ENCODE measurements around the gene EMILIN1.

EMILIN1 gene

DNA sequence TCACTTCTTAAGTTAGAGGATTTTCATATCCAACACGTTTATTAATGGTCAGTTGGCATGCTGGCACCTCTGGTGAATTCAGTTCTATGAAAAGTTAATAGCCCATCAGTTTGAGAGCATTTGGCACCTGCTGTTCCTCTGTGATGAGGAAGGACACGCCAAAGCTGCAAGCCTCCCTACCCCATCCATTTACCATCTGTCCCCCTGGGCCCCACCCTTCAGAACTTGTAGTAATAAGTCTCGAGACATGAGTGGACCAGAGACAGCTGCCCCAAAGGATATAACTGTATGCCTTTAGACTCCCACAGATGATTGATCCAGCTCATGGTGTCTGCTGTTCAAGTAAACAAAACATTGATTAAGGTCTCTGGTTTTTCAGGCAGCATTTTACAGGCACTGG is 13.3 kb upstream of the EMILIN1 start:
- WGBS (ENCODE audit: insufficient coverage): 94% methylated on average over 3 of the region's 3 CpGs

DNA sequence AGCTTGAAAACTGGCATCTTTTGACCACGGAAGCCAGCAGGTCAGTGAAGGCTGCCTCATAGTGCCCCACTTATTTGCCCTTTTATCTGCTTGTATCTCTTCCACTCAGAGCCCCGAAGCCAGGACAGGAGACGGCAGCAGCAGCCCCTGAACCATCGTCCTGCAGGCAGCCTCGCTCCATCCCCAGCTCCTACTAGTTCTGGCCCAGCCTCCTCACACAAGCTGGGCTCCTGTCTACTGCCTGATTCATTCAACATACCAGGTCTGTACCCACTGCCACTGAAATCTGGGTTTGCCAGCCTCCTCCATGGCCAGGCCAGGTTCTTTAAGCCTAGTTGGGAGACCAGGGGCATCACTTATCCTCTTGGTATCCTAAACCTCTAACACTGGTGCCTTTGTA is 11.0 kb upstream of the EMILIN1 start:
- Histone ChIP-seq H3K9me3 (ENCODE audit: control extremely low read depth in 1 of 5, control insufficient read depth in 4 of 5, insufficient read depth in 2 of 5, low read depth in 1 of 5, low read length in 4 of 5) (no peaks in the 10 kb centered on the region), H3K27me3 (replicated peaks in 2 of 5; ENCODE audit: control insufficient read depth in 4 of 5, insufficient read depth in 5 of 5, low read length in 4 of 5) (no peaks in the 10 kb centered on the region), H3K36me3 (ENCODE audit: control insufficient read depth in 4 of 4, insufficient read depth in 4 of 4, low read length in 3 of 4) (peaks cover 6 to 44% (median 26%) of the 10 kb centered on the region in 4 experiments), H3K4me3 (ENCODE audit: control insufficient read depth in 1 of 7, extremely low read depth in 1 of 7, insufficient read depth in 4 of 7, low read depth in 2 of 7, low read length in 6 of 7) (no peak overlapping the region), H3K4me1 (ENCODE audit: control extremely low read depth in 1 of 4, control insufficient read depth in 4 of 4, insufficient read depth in 4 of 4, low read length in 3 of 4) (peaks cover 6 to 25% (median 20%) of the 10 kb centered on the region in 4 experiments), H3K27ac (ENCODE audit: insufficient read depth in 1 of 2, low read depth in 1 of 2, low read length in 2 of 2, poor library complexity in 1 of 2, severe bottlenecking in 2 of 2) (no peak overlapping the region)
- ChIA-PET CTCF (interaction anchor here (0.8 to 28.0 kb wide), 5 partner anchors 9 to 29 kb away, joined by 3 to 381 read pairs (median 5); partner anchors contain the start of genes AGBL5 and KHK), POLR2A (interaction anchor here (0.5 kb wide), 1 partner anchor 761 kb away, joined by 4 read pairs; no protein-coding TSS in a partner anchor)
- 95% methylated on average over 4 of the region's 5 CpGs for WGBS (ENCODE audit: insufficient coverage)
- no peak for DNase-seq

More for the DNA sequence above, 13.3 kb upstream of the EMILIN1 start:
- no peak overlapping the region for H3K4me3 ChIP-seq (ENCODE audit: control insufficient read depth in 1 of 7, extremely low read depth in 1 of 7, insufficient read depth in 4 of 7, low read depth in 2 of 7, low read length in 6 of 7)
- DNase-seq: no peak
- ChIA-PET CTCF (interaction anchor here (6.2 to 28.0 kb wide), 2 partner anchors 11 to 17 kb away, joined by 28 to 381 read pairs; partner anchors contain the start of gene AGBL5), POLR2A (no interaction called here)
- H3K27ac ChIP-seq (ENCODE audit: insufficient read depth in 1 of 2, low read depth in 1 of 2, low read length in 2 of 2, poor library complexity in 1 of 2, severe bottlenecking in 2 of 2): no peak overlapping the region
- H3K9me3 ChIP-seq (ENCODE audit: control extremely low read depth in 1 of 5, control insufficient read depth in 4 of 5, insufficient read depth in 2 of 5, low read depth in 1 of 5, low read length in 4 of 5): no peaks in the 10 kb centered on the region
- peaks cover 0 to 10% (median 5%) of the 10 kb centered on the region in 4 experiments for H3K4me1 ChIP-seq (ENCODE audit: control extremely low read depth in 1 of 4, control insufficient read depth in 4 of 4, insufficient read depth in 4 of 4, low read length in 3 of 4)
- peaks cover 6 to 49% (median 29%) of the 10 kb centered on the region in 4 experiments for H3K36me3 ChIP-seq (ENCODE audit: control insufficient read depth in 4 of 4, insufficient read depth in 4 of 4, low read length in 3 of 4)
- H3K27me3 ChIP-seq (replicated peaks in 2 of 5; ENCODE audit: control insufficient read depth in 4 of 5, insufficient read depth in 5 of 5, low read length in 4 of 5): no peaks in the 10 kb centered on the region

DNA sequence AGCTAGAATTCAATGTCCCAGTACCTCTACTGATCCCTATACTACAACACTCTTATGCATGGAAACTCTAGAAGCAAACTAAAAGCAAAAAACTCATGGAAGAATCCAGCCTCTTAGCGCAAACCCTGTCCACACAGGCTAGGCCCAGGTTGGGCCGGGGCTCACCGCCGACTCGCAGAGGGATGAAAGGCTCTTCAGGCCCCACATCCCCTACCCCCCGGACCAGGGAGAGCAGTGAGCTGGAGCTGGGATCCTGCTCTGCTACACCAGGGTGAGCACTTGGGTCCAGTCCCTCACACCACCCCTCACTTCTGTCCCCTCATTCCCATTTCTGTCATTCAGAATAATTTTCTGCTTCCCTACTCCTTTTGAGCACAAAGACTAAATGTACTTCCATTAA is 9.0 kb upstream of the EMILIN1 start:
- Histone ChIP-seq H3K4me1 (ENCODE audit: control extremely low read depth in 1 of 4, control insufficient read depth in 4 of 4, insufficient read depth in 4 of 4, low read length in 3 of 4) (peaks cover 6 to 43% (median 38%) of the 10 kb centered on the region in 4 experiments), H3K9me3 (ENCODE audit: control extremely low read depth in 1 of 5, control insufficient read depth in 4 of 5, insufficient read depth in 2 of 5, low read depth in 1 of 5, low read length in 4 of 5) (no peaks in the 10 kb centered on the region), H3K27ac (ENCODE audit: insufficient read depth in 1 of 2, low read depth in 1 of 2, low read length in 2 of 2, poor library complexity in 1 of 2, severe bottlenecking in 2 of 2) (no peak overlapping the region), H3K36me3 (ENCODE audit: control insufficient read depth in 4 of 4, insufficient read depth in 4 of 4, low read length in 3 of 4) (peaks cover 6 to 43% (median 24%) of the 10 kb centered on the region in 4 experiments), H3K4me3 (ENCODE audit: control insufficient read depth in 1 of 7, extremely low read depth in 1 of 7, insufficient read depth in 4 of 7, low read depth in 2 of 7, low read length in 6 of 7) (no peak overlapping the region), H3K27me3 (replicated peaks in 2 of 5; ENCODE audit: control insufficient read depth in 4 of 5, insufficient read depth in 5 of 5, low read length in 4 of 5) (no peaks in the 10 kb centered on the region)
- no peak for DNase-seq
- 90% methylated on average over 6 of the region's 6 CpGs for WGBS (ENCODE audit: insufficient coverage)
- POLR2A ChIA-PET: interaction anchor here (1.7 kb wide), 1 partner anchor 19 kb away, joined by 3 read pairs; the partner anchor contains the start of gene AGBL5
- CTCF ChIA-PET: interaction anchor here (0.7 to 28.0 kb wide), 6 partner anchors 10 to 163 kb away, joined by 3 to 381 read pairs (median 5); partner anchors contain the start of gene AGBL5

DNA sequence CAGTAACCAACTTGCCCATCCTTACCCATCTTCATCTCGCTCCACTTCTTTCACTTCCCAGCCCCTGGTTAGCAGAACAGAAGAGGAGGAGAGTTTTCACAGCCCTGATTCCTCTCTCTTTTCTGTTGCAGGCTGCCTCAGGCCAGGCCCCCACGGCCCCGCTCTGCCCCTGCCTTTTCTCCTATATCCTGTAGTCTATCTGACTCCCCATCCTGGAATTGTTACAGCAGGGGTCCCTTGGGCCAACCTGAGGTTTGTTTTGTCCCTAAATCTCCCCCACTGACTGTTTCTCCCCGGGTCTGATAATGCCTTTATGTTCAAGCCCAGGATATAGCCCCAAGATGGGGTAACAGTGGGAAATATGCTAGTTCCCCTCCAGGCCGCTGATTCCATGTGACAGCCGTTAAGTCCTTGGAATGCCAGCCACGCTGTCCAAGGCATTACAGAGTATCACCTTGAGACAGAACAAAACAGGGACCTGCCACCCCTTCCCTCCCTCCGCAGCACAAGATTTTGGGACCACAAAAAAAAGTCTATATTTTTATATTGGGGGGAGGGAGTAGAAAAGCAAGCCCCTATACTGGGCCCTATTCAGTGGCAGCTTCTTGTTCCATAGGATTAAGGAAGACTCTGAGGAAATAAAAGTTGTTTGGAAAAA is 8.3 kb upstream of the EMILIN1 start:
- peak overlapping the region in 6 of 7 experiments; percentile 82 to 98 (median 96) for H3K4me3 ChIP-seq (ENCODE audit: control insufficient read depth in 1 of 7, extremely low read depth in 1 of 7, insufficient read depth in 4 of 7, low read depth in 2 of 7, low read length in 6 of 7)
- H3K36me3 ChIP-seq (ENCODE audit: control insufficient read depth in 4 of 4, insufficient read depth in 4 of 4, low read length in 3 of 4): peaks cover 6 to 40% (median 22%) of the 10 kb centered on the region in 4 experiments
- H3K27me3 ChIP-seq (replicated peaks in 2 of 5; ENCODE audit: control insufficient read depth in 4 of 5, insufficient read depth in 5 of 5, low read length in 4 of 5): no peaks in the 10 kb centered on the region
- WGBS (ENCODE audit: insufficient coverage): 84% methylated on average over 7 of the region's 8 CpGs
- DNase-seq: no peak
- ChIA-PET POLR2A (interaction anchor here (1.2 to 1.7 kb wide), 2 partner anchors 17 to 19 kb away, joined by 3 to 4 read pairs; partner anchors contain the start of genes AGBL5 and KHK), CTCF (interaction anchor here (0.8 to 28.0 kb wide), 6 partner anchors 12 to 53 kb away, joined by 3 to 381 read pairs (median 28); partner anchors contain the start of genes AGBL5 and KHK)
- H3K4me1 ChIP-seq (ENCODE audit: control extremely low read depth in 1 of 4, control insufficient read depth in 4 of 4, insufficient read depth in 4 of 4, low read length in 3 of 4): peaks cover 12 to 50% (median 45%) of the 10 kb centered on the region in 4 experiments
- peak overlapping the region; percentile 84 to 92 for H3K27ac ChIP-seq (ENCODE audit: insufficient read depth in 1 of 2, low read depth in 1 of 2, low read length in 2 of 2, poor library complexity in 1 of 2, severe bottlenecking in 2 of 2)
- no peaks in the 10 kb centered on the region for H3K9me3 ChIP-seq (ENCODE audit: control extremely low read depth in 1 of 5, control insufficient read depth in 4 of 5, insufficient read depth in 2 of 5, low read depth in 1 of 5, low read length in 4 of 5)

- DNase-seq: no peak
- H3K4me1 ChIP-seq (ENCODE audit: control extremely low read depth in 1 of 4, control insufficient read depth in 4 of 4, insufficient read depth in 4 of 4, low read length in 3 of 4): peaks cover 13 to 56% (median 52%) of the 10 kb centered on the region in 4 experiments
- H3K36me3 ChIP-seq (ENCODE audit: control insufficient read depth in 4 of 4, insufficient read depth in 4 of 4, low read length in 3 of 4): peaks cover 6 to 34% (median 19%) of the 10 kb centered on the region in 4 experiments
- H3K27me3 ChIP-seq (replicated peaks in 2 of 5; ENCODE audit: control insufficient read depth in 4 of 5, insufficient read depth in 5 of 5, low read length in 4 of 5): no peaks in the 10 kb centered on the region
- CTCF ChIA-PET: interaction anchor here (4.5 to 28.0 kb wide), 3 partner anchors 11 to 17 kb away, joined by 28 to 381 read pairs (median 50); partner anchors contain the start of genes AGBL5 and KHK
- no peaks in the 10 kb centered on the region for H3K9me3 ChIP-seq (ENCODE audit: control extremely low read depth in 1 of 5, control insufficient read depth in 4 of 5, insufficient read depth in 2 of 5, low read depth in 1 of 5, low read length in 4 of 5)
- peak overlapping the region; percentile 71 to 98 (median 96) for H3K4me3 ChIP-seq (ENCODE audit: control insufficient read depth in 1 of 7, extremely low read depth in 1 of 7, insufficient read depth in 4 of 7, low read depth in 2 of 7, low read length in 6 of 7)
- 7% methylated on average over 11 of the region's 11 CpGs for WGBS (ENCODE audit: insufficient coverage)
- H3K27ac ChIP-seq (ENCODE audit: insufficient read depth in 1 of 2, low read depth in 1 of 2, low read length in 2 of 2, poor library complexity in 1 of 2, severe bottlenecking in 2 of 2): peak overlapping the region; percentile 84 to 92
- POLR2A ChIA-PET: interaction anchor here (1.0 to 2.8 kb wide), 5 partner anchors 8 to 20 kb away, joined by 3 to 16 read pairs (median 5); partner anchors contain the start of genes AGBL5 and KHK
Observed at GRCh38 chr2:27070653-27071276, 7.7 kb upstream of the EMILIN1 start.

- peak within 1 kb of the TSS; percentile 84 to 92 for H3K27ac ChIP-seq (ENCODE audit: insufficient read depth in 1 of 2, low read depth in 1 of 2, low read length in 2 of 2, poor library complexity in 1 of 2, severe bottlenecking in 2 of 2)
- peaks cover 6 to 34% (median 16%) of the 10 kb centered on the region in 4 experiments for H3K36me3 ChIP-seq (ENCODE audit: control insufficient read depth in 4 of 4, insufficient read depth in 4 of 4, low read length in 3 of 4)
- H3K4me1 ChIP-seq (ENCODE audit: control extremely low read depth in 1 of 4, control insufficient read depth in 4 of 4, insufficient read depth in 4 of 4, low read length in 3 of 4): peaks cover 13 to 63% (median 55%) of the 10 kb centered on the region in 4 experiments
- H3K4me3 ChIP-seq (ENCODE audit: control insufficient read depth in 1 of 7, extremely low read depth in 1 of 7, insufficient read depth in 4 of 7, low read depth in 2 of 7, low read length in 6 of 7): peak within 1 kb of the TSS; percentile 71 to 98 (median 96)
- DNase-seq: peak; percentile 90 to 94 (median 94)
- H3K27me3 ChIP-seq (replicated peaks in 2 of 5; ENCODE audit: control insufficient read depth in 4 of 5, insufficient read depth in 5 of 5, low read length in 4 of 5): no peaks in the 10 kb centered on the region
- ChIA-PET CTCF (interaction anchor here (4.5 to 28.0 kb wide), 3 partner anchors 10 to 18 kb away, joined by 28 to 381 read pairs (median 50); partner anchors contain the start of genes AGBL5 and KHK), POLR2A (interaction anchor here (0.6 to 2.8 kb wide), 6 partner anchors 9 to 21 kb away, joined by 3 to 16 read pairs (median 4); partner anchors contain the start of genes AGBL5 and KHK)
- WGBS (ENCODE audit: insufficient coverage): under 1% methylated on average over 80 of the region's 86 CpGs
- H3K9me3 ChIP-seq (ENCODE audit: control extremely low read depth in 1 of 5, control insufficient read depth in 4 of 5, insufficient read depth in 2 of 5, low read depth in 1 of 5, low read length in 4 of 5): no peaks in the 10 kb centered on the region
Observed at GRCh38 chr2:27071277-27071989, 7.0 kb upstream of the EMILIN1 start, which contains the start of gene OST4. TSS of gene OST4 (minus strand) at chr2:27071654.

Data from common myeloid progenitor, CD34-positive (primary cell).